M059J (cell line): ENCODE measurements around the gene BAIAP2L2. TPM values are rescaled to one million over a fixed set of nuclear protein-coding genes. Genes with fewer than 3 reads are reported as not detected.

Experiments
- DNase-seq: peaks from one replicate; pipeline ENCODE4 v3.0.0-alpha.2; 2012; ENCODE audit warnings: low read depth
- total RNA-seq: library from RNA; depleted of rRNA; stranded (reverse); fragments of >200 nt; shearing (Covaris generic); gene quantifications from 2 replicates; pipeline ENCODE4 v1.2.3, GENCODE V29; 2014

Gene BAIAP2L2
- total RNA-seq, 1 experiment from 2014 or later: not detected

DNA sequence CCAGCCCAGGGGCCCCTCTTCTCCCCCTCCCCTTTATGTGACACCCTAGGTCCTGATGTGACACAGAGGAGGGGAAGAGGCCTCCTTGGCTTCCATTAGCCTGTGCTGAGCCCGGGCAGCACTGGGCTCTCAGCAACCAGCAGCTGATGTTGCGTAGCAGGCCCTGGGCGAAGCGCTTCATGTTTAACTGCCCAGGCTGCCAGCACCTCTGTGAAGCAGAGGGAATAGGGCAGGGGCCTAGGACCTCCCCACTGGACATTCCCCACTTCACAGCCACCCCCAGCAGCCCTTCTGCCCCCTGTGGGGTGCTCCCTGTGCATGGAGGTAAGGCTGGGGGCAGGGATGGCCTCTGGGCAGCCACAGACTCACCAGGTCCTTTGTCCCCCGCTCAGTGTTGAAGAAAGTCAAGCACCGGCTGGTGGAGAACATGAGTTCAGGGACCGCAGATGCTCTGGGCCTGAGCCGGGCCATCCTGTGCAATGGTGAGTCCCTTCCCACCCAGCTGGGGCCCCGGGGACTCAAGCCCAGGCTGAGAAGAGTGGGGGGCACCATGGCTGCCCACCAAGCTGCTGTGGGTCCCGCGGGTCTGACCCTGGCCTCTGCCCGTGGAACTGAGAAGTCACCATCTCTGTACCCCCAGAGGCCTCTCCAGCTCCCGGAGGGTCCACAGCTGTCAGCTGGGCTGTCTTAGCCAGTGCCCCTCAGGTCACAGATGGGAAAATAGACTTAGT lies 41.7 kb downstream of the BAIAP2L2 start:
- no peak for DNase-seq

DNA sequence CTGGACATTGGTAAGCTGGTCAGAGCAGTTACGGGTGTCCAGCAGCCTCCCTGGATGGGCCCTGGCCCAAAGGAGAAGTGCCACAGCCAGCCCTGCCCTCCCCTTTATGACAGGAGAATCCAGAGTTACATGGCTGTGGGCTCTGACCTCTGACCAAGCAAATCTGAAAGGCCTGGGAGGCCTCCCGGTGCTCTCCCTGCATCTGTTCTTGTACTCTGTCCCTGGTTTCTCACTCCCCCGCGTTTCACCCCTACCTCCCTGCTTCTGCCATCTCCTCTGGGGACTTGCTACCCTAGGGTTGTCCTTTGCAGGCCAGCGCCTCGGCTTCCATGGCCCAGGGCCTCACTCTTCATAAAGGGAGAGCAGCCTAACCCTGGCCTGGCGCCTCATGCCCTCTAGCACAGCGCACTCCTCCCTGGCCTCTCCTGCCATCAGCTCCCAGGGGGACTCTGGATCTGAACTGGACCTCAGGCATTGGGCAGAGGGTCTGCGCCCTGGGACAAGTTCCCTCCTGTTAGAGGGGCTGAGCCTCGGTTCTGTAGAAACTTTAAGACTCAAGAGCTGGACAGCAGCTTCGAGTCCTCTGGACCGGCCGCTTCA lies 42.6 kb downstream of the BAIAP2L2 start:
- no peak for DNase-seq

DNA sequence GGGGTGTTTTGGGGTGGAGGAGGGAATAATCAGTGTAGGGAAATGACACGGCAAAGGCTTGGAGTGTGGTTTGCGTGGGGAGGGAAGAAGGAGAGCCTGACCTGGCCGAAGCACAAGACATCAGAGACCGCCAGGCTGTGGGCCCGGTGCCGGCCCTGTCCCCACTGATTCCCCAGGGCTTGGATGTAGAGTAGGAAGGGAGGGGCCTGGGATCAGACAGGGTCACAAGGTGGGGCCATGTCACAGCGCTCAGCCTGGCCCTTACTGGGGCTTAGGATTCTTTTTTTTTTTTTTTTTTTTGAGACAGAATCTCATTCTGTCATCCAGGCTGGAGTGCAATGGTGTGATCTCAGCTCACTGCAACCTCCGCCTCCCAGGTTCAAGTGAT lies 43.5 kb downstream of the BAIAP2L2 start:
- no peak for DNase-seq

DNA sequence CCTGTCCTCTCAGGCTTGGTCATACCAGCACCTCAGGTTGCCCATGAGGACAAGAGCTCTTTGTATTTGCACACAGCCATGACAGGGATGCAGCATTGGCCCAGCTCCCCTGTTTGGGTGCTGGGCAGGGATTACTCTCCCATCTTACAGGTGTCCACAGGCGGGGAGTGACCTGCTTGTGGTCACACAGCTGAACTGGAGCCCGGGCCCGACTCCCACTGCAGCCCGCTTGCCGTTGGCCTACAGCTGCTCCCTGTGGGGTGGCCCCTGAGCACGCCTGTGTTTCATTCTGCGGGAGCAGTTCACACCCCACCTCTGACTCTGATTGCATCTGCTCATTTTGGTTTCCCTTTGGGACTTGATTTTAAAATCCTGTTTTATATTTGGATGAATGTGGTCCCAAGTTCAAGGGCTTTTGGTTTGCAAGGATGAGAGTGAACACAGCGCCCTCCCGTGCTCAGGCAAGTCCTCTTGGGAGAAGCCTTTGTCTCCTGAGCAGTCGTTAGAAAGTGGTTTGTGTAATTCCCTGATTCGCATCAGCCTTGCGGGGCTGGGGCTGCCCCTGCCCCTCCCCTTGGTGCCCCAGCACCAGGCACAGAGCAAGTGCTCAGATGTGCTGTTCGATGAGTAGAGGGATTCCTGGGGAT lies 44.0 kb downstream of the BAIAP2L2 start:
- no peak for DNase-seq

DNA sequence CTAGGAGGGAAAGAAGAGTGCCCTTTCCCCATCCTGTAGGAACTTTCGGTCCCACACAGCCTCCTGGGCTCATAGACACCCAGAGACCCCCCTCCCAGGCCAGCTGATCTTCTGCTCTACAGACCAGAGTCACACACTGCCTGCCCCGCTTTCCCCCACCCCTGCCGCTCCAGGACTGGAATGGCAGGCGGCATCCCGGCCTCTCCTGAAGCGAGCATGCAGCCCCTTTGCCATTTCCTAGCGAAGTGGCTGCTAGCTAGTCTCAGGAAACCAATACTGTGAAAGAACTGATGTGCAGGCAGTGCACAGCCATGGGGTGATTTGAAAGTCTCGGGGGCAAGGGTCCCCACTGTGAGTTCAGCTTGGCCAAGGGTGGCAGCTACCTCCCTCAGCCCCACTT lies 44.9 kb downstream of the BAIAP2L2 start:
- no peak for DNase-seq

DNA sequence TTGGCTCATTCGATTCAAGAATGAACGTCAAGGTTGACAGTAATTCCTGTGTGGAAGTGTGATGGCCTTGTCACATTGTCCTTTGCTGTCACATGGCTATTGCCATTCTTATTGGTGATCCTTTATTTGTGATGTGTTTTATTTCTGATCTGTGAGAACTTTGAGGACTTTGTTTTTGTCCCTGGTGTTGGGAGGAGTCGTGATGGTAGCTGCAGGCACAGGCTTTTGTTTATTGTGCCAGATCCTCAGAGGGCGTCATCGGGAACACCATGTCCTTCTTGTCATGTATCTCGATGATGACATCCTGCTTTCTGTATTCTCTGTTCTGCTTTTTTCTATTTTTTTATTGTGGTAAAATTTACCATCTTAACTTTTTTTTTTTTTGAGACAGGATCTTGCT lies 47.7 kb downstream of the BAIAP2L2 start:
- no peak for DNase-seq

DNA sequence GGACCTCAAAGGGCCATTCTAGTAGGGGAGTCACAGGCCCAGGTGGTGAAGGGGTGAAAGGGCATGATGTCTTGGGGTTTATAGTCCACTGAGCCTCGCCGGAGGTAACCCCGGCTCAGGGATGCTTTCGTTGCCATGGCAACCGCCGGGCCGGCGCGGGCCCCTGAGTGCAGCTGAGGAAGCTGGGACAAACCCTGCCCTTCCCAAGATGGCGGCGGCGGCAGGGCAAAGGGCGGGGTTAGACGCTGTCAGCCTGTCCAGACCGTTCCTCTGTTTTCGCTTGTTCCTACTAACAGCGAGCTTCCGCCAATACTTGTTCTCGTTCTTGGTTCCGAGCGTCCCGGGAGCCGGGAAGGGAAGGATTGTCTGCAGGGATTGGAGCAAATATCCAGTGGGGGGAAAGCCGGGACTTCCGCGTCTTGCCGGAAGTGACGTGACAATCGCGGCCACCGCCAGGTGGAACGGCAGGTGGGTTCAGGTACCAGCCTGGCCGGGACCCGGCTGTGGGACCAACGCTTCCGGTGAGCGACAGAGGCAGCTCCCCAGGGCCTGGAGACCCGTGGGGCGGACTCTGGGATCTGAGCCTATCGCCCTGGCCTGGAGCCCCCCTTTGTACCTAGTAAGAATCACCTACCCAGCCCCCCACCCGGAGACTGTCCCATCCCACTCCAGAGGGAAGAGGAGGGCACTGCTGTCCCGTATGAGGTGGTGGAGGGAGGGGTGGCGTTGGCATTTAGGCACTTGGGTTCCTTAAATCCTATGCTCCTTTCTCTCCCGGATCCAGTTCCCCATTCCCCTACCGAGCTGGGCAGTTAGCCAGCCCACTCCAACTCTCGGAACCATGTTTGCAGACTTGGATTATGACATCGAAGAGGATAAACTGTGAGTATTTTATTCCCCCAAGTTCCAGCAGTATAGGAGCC lies 53.3 kb downstream of the BAIAP2L2 start, which contains the start of gene PICK1:
Gene PICK1, plus strand, starts transcription at position 436 of the 923 bp plus-strand sequence. Its CDS starts 406 bp downstream, at position 842.
- DNase-seq: peak; percentile 92

DNA sequence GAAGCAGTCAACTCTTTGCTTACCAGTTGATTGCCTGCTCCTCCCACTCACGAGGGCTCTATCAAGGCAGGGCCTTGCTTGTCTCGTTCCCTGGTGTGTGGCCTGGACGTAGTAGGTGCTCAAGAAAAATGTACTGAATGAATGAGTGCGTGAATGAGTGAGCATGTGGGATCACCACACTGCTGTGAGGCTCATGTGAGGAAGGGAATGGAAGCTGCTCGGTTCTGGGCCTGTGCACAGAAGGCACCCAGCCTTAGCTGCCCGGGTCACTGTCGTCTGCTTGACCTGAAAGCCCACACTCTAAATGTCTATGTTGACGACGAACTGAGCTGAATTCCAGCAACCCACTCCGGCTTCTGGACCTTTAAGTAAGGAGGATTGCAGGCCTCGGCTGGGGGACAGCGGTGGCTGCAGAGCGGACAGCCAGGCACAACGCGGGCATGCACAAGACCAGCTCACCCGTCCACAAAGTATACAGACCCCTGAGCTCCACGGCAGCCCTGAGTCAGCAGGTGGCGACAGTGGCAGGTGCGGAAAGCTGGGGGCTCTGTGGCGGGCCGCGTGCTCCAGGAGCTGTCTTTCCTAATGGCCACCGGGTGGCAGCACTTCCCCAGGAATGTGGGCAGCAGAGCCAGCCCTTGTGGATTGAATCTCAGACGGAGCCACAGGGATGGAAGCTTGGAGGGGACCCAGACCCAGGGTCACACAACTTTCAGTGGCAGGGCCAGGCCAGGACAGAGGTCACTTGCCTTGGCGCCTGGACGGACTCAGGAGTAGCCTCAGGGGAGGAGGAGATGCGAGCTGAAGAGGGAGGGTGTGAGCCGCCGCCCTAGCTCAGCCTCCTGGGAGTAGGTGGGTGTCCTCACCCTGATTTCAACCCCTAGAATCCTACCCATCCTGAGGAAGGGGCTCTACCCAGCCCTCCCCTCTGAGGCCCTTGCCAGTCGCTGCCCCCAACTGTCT lies 58.3 kb downstream of the BAIAP2L2 start:
- DNase-seq: peak; percentile 61

DNA sequence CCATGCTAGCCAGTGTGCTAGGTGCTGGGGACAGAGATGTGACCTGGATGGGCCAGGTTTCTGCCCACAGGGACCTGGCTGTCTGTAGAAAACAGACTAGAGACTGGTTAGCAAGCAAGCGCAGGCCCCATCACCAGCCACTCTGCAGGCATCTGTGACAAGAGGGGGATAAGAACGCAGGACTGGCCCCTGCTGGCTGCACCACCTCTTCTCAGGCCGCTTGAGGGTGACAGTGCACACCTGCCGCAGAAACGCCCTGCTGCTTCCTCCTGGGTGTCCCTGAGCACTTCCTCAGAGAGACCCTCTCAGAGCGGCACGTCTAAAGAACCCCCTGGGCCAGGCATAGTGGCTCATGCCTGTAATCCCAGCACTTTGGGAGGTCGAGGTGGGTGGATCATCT lies 59.2 kb downstream of the BAIAP2L2 start:
- DNase-seq: no peak

DNA sequence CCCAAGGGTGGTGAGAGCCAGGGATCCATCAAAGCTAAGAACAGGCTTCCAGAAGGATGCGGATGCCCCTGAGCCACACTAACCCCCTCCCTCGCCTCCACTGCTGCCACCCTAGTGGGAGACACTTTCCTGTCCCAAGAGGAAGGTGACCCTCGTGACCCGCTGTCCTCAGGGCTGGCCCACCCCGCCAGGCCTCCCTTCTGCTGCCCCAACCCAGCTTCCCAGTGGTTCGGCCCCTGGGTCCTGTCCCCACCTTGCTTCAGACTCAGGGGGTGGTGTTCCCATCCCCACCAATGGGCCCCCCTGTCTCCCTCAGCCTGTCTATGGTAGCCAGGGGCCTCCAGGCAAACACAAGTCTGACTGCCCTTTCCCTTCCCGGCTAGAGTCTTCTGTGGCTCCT lies 59.8 kb downstream of the BAIAP2L2 start:
- DNase-seq: no peak

DNA sequence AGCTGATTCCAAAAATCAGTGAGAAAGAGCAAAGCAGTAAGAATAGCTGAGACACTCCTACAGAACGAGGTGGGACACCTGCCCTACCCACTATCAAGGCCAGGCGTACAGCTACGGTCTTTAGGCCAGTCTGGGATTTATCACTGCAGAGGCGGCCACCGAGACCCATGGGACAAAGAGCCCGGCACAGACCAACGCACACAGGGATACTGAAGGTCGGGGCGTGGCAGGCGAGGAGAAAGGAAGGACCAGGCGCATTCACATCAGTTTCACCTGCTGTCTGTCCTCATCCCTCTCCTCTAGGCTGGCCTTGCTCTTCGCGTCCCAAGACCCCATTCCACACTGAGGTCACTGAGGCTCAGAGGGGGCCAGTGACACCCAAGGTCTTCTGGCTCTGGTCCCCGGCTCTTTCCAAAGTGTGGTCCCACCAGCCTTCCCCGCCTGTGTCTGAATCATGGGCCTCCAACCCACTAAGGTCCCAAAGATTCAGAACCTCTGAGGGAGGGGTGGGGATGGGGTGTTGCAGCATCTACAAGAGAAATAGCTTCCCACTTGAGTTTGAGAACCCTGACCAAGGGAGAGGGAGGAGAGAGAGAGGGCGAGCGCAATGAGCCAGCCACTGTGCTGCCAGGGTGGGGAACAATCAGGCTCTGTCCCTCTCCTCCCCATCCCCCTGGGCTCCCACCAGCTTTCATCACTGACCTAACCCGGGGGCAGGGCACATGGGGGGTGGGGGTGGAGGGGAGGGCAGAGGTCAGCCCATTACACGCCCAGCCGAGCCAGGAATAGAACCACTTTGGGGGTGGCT lies 60.5 kb downstream of the BAIAP2L2 start:
- DNase-seq: no peak

DNA sequence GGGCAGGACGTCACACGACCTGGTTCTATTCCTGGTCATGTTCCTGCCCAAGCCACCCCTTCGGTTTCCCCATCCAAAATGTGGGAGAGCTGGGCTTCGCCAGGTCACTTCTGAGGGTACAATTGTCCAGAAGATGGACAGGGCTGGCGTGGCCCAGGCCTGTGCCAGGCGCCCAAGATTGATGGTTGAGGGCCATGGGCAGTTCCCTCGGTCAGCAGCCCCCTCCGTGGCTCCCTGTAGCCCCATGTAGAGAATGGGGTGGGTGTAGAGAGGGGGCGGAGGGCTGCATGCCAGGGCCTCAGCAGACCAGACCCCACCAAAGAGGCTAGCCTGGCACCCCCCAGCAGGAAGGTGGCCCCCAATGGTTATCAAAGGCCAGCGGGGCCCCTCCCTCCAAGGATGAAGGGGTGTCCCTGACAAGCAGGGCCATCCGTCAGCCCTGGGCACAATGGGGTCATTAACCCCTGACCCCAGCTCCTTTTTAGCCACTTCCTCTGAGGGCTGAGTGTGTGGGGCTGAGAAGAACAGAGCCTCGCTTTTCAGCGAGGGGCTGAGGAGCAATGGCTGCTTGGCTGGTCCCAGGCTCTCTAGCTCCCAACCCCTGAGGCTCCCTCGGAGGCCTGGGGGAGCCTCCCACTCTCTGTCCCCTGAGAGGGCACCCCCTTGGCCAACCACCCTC lies 64.3 kb downstream of the BAIAP2L2 start:
- no peak for DNase-seq

DNA sequence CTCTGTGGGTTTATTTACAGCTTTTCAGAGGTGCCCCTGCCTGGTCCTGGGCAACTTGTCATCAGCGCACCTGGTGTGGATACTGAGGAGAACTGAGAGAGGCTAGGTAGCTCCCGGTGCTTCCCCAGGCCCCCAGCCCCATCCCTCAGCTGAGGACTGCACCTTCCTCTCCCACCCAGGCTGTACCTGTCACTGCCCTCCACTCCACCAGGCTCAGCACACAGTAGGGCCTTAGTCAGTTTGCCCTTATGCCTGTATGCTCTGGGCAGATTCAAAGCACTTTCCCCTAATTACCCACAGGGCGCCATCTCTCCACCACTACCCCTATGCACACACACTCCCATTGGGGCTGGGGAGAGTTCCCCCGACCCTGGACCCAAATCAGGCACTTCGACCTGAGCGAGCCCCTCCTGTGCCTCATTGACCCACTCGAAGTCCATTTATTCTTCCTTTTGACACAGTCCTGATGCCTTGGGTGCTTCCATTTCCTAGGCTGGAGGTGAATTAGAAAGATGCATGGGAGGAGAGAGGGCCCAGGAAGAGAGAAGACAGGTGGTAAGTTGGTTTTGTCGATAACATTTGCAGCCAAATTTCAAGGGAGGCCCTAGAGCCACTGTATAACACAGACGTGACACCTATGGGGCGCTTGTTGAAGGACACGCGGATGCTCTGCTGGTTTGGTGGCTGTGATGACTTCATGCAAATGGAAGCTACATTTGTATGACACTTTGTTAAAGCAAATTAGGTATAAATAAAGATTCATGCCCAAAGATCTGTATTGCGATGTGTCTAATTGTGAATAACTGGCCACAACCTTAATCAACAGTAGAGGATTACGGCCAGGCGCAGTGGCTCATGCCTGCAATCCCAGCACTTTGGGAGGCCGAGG lies 67.1 kb downstream of the BAIAP2L2 start:
- no peak for DNase-seq

DNA sequence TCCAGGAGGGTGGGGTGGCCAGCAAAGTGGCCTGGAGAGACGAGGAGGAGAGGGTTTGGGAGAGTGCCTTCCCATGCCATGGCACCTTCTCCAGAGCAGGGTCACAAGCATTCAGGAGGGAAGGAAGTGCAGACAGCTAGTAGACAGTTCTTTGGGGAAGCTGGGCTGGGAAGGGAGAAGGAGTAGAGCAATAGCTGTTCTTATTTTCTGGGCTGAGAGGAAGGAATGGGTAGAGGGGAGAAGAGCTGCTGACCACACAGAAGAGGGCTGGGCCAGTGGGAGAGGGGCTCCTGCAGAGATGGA lies 68.0 kb downstream of the BAIAP2L2 start:
- DNase-seq: no peak

DNA sequence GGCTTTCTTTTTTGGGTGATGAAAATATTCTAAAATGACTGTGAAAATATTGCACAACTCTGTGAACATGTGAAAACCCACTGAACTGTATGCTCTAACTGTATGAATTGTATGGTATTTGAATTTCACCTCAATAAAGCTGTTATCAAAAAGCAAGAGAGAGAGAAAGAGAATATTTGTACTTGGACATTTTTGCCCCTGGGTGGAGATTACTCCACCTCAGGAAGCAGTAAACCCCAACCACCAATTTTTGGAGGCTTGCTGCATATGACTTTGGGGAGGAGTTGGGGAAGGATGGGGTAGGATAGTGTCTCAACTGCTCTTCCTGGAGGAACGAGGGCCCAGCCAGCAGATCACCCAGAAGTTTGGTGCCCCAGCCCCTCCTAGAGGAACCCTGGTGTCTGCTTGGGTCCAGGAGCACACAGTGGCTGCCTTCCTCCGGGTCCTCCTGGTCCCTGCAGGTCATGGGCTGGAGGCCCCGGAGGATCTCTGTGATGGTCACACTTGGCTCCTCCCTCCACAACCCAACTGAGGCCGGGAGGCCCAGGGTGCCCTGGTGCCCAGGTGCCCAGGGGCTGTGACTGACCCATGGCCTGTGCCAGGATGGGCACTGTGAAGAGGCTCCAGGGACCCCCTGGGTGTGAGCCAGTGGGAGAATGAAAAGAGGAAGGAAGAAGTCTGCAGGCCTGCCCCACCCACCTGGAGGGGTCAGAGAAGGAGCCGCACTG lies 68.6 kb downstream of the BAIAP2L2 start:
- no peak for DNase-seq

DNA sequence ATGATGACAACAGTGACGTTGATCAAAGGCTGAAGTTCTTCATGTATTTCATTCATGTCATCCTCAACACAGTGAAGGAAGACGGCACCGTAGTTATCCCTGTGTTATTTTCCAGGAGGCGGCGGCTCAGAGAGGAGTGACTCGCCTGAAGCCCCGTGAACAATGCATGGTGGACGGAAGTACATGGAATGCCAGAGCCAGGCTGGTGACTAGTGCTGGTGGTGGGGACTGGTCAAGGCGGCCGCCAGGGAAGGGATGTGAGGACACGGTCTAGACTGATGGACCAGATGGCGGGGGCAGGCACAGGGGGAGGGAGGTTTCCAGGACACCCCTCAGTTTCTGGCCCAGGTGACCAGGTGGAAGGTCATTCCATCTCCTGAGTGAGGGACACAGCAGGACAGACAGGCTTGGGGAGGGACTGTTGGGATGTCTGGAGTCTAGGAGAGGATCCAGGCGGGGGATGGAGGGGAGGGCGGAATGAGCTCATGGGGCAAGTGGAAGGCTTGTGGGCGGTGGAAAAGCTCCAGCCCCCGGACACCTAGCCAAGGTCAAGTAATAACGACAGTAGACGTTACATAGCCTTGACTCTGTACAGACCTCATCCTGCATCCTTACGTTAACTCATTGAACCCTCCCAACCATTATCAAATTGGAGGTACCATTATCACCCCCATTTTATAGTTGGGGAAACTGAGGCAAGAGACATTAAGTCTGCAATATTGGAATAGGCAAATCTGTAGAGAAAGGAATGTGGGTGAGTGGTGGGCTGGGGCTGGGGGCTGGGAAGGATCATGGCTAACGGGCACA lies 69.3 kb downstream of the BAIAP2L2 start:
- DNase-seq: peak; percentile 19
